GM18870 (cell line): ENCODE data around the gene OR6C3.
"Not testable (repeated sequence)": the region's sequence is repeated elsewhere in the genome, so short reads cannot be mapped to it uniquely, and the experiment has no call there.

Source experiments
- ATAC-seq: cut with Tn5 transposase; IDR thresholded peaks from one replicate; pipeline ENCODE4 v1.9.1; 2021; ENCODE audit warnings: moderate library complexity; ENCODE audit not compliant: unreplicated experiment

Gene OR6C3

GRCh38 chr12:55330446-55330845 is at the start of gene OR6C3:
Gene OR6C3, plus strand, starts transcription at chr12:55330746. Its CDS starts 955 bp downstream, at chr12:55331701.
- no peak for ATAC-seq

DNA sequence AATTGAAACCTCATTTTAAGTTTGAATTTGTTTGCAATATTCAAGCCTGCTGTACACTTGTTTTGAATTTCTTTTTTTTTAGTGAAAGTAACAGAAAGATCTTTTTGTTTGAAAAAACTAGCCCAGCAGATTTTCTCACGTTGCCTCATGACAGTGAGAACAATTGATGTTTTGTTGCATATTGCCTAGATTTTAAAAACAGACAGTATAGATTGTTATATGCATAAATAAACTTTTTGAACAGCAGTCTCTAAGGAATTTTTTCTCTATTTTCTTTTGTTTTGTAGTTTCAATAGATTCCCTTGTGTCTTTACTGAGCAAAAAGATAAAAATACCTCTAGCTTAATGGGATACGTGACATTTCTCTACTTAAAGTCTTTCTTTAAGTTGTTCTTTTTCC is 49.6 kb upstream of the OR6C3 start:
- no peak for ATAC-seq

- ATAC-seq: no peak
Observed at GRCh38 chr12:55289999-55290398, 40.5 kb upstream of the OR6C3 start.

GRCh38 chr12:55296469-55296868 is 34.1 kb upstream of the OR6C3 start, which contains the start of gene OR6C6:
Gene OR6C6, minus strand, starts transcription at chr12:55296569. Its CDS starts 1,337 bp downstream, at chr12:55295232.
- no peak for ATAC-seq

GRCh38 chr12:55314043-55314442 is 16.5 kb upstream of the OR6C3 start, which contains the start of gene OR6C1:
Gene OR6C1, plus strand, starts transcription at chr12:55314343. Its CDS starts 6,257 bp downstream, at chr12:55320600.
- no peak for ATAC-seq

GRCh38 chr12:55320201-55320600 is 10.3 kb upstream of the OR6C3 start:
- no peak for ATAC-seq

- ATAC-seq: not testable (repeated sequence)
Observed at GRCh38 chr12:55325801-55326200, 4.7 kb upstream of the OR6C3 start.

DNA sequence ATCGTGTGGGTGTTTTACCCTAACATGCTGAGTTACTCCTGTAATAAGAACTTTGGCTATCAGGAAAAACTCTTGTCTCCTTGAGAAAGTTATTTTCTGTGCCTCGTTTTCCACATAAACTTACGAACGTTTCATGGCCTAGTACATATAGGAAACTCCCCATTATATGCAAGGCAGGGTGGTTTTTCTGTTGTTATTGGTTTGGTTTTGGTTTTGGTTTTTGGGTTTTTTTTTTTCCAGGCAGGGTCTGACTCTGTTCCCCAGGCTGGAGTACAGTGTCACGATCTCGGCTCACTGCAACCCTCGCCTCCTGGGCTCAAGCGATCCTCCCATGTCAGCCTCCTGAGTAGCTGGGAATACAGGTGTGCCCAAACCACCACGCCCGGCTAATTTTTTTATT is 5.5 kb downstream of the OR6C3 start:
- no peak for ATAC-seq

GRCh38 chr12:55355338-55355737 is 24.8 kb downstream of the OR6C3 start:
- ATAC-seq: not testable (repeated sequence)

DNA sequence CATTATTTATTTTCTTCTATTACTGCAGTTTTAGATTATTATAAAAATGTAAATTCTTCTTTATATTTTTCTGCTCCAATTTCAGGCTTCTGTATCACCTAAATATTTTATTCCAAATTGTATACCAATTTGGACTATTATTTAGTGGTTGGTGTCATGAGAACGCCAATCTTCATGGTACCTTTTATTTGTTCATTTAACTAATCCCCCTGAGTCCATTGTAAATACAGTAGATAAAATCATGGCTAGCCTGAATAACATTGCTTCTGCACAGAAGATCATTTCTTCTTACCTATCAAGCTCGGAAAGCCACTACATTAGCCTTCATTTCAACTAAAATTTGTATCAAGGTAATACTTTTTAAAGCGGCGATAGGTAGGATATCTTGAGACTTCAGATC is 32.1 kb downstream of the OR6C3 start, which contains the start of gene OR6C75:
TSS of gene OR6C75 (plus strand) at position 301 of the 400 bp plus-strand sequence. CDS start 2,136 bp downstream, outside the sequence.
- no peak for ATAC-seq

- ATAC-seq: no peak
Observed at GRCh38 chr12:55365086-55365485, 34.5 kb downstream of the OR6C3 start.

- no peak for ATAC-seq
Observed at GRCh38 chr12:55372521-55372920, 42.0 kb downstream of the OR6C3 start.
